SJSA1 (cell line): ENCODE results near the gene LRRC17. TPM values are rescaled to one million over a fixed set of nuclear protein-coding genes. Genes with fewer than 3 reads are reported as not detected.

ENCODE experiments used
- DNase-seq, 2 experiments: peaks; one replicate each; pipeline ENCODE4 v3.0.0-alpha.2; 2015 to 2020; ENCODE audit warnings: low spot score in 2 of 2, low read depth in 1 of 2
- H3K27ac ChIP-seq: fragments of 250-450 bp; sonication (Bioruptor Pico); 2 replicates; pipeline ENCODE4 v1.5.1; 2020; ENCODE audit warnings: mild to moderate bottlenecking, moderate library complexity
- H3K27me3 ChIP-seq: fragments of 250-450 bp; sonication (Bioruptor Pico); replicated peaks from 2 replicates; pipeline ENCODE4 v1.5.1; 2020; ENCODE audit warnings: mild to moderate bottlenecking, moderate library complexity
- H3K36me3 ChIP-seq: fragments of 250-450 bp; sonication (Bioruptor Pico); 2 replicates; pipeline ENCODE4 v1.5.1; 2020; ENCODE audit warnings: mild to moderate bottlenecking
- H3K4me1 ChIP-seq: fragments of 250-450 bp; sonication (Bioruptor Pico); replicated peaks from 2 replicates; pipeline ENCODE4 v1.6.1; 2021; ENCODE audit warnings: mild to moderate bottlenecking
- H3K4me3 ChIP-seq: fragments of 250-450 bp; sonication (Bioruptor Pico); 2 replicates; pipeline ENCODE4 v1.5.1; 2020; ENCODE audit warnings: mild to moderate bottlenecking
- H3K9me3 ChIP-seq: fragments of 250-450 bp; sonication (Bioruptor Pico); replicated peaks from 2 replicates; pipeline ENCODE4 v1.5.1; 2020; ENCODE audit warnings: mild to moderate bottlenecking
- total RNA-seq: library from RNA; depleted of rRNA; stranded (reverse); fragments of >200 nt; shearing (Covaris generic); gene quantifications from 2 replicates; pipeline ENCODE4 v1.2.3, GENCODE V29; 2014; rRNA removed

Gene LRRC17
- total RNA-seq, 1 experiment from 2014 or later, result 10.9 TPM

DNA sequence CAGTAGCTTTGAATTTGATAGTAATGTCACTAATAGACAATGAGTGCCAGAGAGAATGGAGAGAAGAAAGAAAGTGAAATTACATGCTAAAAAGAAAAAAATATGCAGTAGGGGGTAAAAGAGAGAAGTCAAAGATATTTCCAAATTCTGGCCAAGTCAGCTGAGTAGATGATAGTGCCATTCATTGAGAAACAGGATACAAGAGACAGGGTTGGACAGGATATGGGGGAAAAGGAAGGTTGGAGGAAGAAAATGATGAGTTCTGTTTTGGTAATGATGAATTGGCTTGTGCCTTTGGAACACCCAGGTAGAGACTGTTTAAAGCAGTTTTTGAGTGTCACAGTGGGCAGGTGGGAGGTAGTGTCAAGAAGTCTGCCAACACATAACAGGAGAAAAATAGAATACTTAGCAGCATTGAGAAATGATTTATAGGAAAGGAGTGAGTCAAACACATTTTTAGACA, 78.3 kb downstream of the LRRC17 start:
- H3K4me1 ChIP-seq, result peaks cover 26% of the 10 kb centered on the region
- DNase-seq, result no peak
- no peaks in the 10 kb centered on the region for H3K27me3 ChIP-seq
- 0 out of 2 replicates have a peak, but pooled peaks cover 4% of the 10 kb centered on the region for H3K9me3 ChIP-seq
- peak overlapping the region; percentile 46; the same call in 1 of the 2 replicates for H3K27ac ChIP-seq
- H3K36me3 ChIP-seq, result no peaks in the 10 kb centered on the region
- no peak overlapping the region for H3K4me3 ChIP-seq

DNA sequence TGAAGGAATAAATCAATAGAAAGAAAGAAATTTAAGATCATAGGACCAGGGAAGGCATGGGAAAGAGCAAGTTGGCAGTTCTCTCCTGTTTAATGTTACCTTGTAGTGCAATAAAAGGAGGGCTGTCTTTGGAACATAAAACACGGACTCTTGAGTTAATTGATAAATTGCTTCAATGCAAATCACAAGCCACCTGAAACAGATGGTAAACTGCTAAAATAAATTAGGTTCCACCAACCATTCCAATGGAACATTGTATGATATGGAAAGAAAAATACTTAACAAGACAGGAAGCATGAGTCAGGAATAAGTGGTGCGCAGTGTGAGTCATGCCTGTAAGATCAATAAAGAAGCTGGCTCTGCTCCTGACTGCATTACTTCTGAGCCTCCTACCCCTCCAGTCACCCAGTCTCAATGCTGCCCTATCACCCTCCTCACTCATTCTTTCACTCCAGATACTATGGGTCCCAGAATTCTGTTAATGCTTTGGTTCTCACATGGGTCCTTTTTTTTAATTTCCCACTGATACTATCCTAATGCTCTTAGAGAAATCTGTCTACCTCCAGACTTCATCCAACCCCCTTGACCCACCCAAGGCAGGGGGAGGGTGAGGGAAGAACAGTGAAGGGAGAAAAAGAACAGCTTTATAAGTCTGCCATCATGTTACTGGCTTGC, 78.9 kb downstream of the LRRC17 start:
- Histone ChIP-seq H3K4me1 (peaks cover 26% of the 10 kb centered on the region), H3K36me3 (no peaks in the 10 kb centered on the region), H3K9me3 (0 out of 2 replicates have a peak, but pooled peaks cover 4% of the 10 kb centered on the region), H3K27me3 (no peaks in the 10 kb centered on the region), H3K4me3 (no peak overlapping the region), H3K27ac (peak overlapping the region; percentile 46)
- peak; percentile 66 to 78 for DNase-seq

DNA sequence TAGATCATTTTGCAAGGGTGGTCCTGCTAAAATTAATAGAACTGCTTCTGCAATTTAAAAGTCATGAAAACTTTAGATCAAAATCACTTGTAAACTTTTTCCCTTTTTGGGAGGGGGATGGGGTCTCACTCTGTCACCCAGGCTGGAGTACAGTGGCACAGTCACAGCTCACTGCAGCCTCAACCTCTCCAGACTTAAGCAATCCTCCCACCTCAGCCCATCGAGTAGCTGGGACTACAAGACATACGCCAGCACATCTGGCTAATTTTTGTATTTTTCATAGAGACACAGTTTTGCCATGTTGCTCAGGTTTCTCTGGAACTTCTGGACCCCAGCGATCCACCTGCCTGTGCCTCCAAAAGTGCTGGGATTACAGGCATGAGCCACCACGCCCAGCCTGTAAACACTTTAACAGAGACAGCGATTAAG, 79.7 kb downstream of the LRRC17 start:
- H3K27ac ChIP-seq, result no peak overlapping the region
- H3K9me3 ChIP-seq, result 0 out of 2 replicates have a peak, but pooled peaks cover 4% of the 10 kb centered on the region
- no peak for DNase-seq
- H3K4me3 ChIP-seq, result no peak overlapping the region
- H3K27me3 ChIP-seq, result no peaks in the 10 kb centered on the region
- peaks cover 26% of the 10 kb centered on the region for H3K4me1 ChIP-seq
- H3K36me3 ChIP-seq, result no peaks in the 10 kb centered on the region

DNA sequence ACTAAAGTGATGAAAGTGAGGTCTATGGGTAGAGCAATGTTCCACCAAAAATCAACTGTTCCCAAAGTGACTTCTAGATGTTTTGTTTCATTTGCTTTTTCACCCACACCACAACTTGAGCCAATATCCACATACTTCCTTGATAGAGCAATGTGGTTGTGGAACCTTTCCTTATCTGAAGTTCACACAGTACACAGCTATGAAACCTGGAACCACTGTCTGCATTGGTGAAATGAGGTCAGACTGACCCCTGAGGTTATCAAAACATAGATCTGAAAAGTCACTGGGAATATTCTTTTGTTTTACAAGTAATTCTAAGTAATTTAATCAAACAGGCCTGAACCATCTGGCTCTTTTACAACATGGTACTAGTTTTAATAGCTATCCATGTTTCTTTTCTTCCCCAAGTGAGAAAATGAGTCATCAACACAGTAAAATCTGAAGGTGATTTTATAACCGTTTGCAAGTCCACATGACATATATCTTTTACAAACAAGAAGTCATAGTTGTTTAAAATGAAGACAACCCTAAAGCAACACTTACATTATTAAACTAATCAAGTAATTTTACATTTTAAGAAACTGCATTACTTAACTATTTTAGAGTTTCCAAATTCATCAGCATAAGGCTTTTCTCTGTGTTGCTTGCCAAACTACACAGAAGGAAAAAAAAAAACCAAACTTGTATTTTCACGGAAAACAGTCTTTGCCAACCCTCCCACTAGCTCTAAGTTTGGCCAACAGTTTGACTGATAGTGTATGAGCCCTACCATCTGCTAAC, 80.3 kb downstream of the LRRC17 start:
- peak in 1 of 2 experiments; percentile 12 for DNase-seq
- Histone ChIP-seq H3K27me3 (no peaks in the 10 kb centered on the region), H3K27ac (no peak overlapping the region), H3K36me3 (no peaks in the 10 kb centered on the region), H3K4me1 (peaks cover 26% of the 10 kb centered on the region), H3K9me3 (0 out of 2 replicates have a peak, but pooled peaks cover 4% of the 10 kb centered on the region), H3K4me3 (no peak overlapping the region)

DNA sequence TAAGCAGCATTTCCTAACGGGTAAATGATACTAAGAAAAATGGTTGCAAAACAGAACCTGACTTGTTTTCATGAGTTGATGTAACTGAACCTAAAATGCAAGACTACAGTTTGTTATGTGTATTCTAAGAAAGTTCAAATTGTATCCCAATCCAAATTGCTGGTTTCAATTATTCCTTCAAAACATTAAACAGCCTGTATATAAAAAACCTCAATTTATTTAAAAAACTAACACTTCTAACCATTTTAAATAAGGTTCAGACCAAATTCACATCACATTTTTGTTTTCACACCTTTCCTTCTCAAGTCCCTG, 80.9 kb downstream of the LRRC17 start:
- H3K4me3 ChIP-seq, result no peak overlapping the region
- no peak for DNase-seq
- no peaks in the 10 kb centered on the region for H3K27me3 ChIP-seq
- no peak overlapping the region for H3K27ac ChIP-seq
- peaks cover 26% of the 10 kb centered on the region for H3K4me1 ChIP-seq
- H3K36me3 ChIP-seq, result no peaks in the 10 kb centered on the region
- H3K9me3 ChIP-seq, result 0 out of 2 replicates have a peak, but pooled peaks cover 4% of the 10 kb centered on the region

DNA sequence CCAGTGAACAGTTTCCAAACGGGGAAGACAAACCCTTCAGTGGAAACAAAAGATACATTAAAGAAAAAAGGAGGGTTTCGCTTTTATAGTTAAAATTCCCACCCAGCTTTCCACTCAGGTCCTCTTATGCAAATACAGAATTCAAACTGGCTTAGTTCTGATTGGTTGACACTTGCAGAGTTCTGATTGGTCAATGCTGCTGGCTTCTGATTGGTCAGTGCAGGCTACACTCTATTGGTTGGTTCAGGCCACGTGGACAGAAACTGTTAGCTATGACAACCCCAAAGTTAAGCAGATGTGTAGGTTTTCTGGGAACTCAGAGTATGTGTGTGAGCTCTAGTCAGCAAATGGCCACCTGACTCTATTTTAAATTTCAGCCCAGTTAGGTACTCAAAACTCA, 81.8 kb downstream of the LRRC17 start:
- H3K9me3 ChIP-seq, result 0 out of 2 replicates have a peak, but pooled peaks cover 4% of the 10 kb centered on the region
- no peak overlapping the region for H3K27ac ChIP-seq
- peaks cover 26% of the 10 kb centered on the region for H3K4me1 ChIP-seq
- H3K4me3 ChIP-seq, result no peak overlapping the region
- H3K27me3 ChIP-seq, result no peaks in the 10 kb centered on the region
- DNase-seq, result no peak
- no peaks in the 10 kb centered on the region for H3K36me3 ChIP-seq

Other genes starting within 250 kb of the LRRC17 start
- gene POLR2J2, start 241.3 kb upstream of the LRRC17 start, total RNA-seq, result 1.3 and 1.4 TPM in 2 replicates
- 6.9 and 10.1 TPM in 2 replicates for gene FAM185A, start 164.0 kb upstream of the LRRC17 start, total RNA-seq
- gene FBXL13, start 161.8 kb downstream of the LRRC17 start, total RNA-seq, result 0.16 and 0.18 TPM in 2 replicates
- gene ARMC10, start 162.1 kb downstream of the LRRC17 start, total RNA-seq, result 22.3 and 30.3 TPM in 2 replicates
- 0.94 and 3.7 TPM in 2 replicates for gene NAPEPLD, start 236.1 kb downstream of the LRRC17 start, total RNA-seq